Gastrocnemius medialis (tissue), 4 donors: Measurements from ENCODE around the gene FIG4. TPM values are rescaled to one million over a fixed set of nuclear protein-coding genes. Genes with fewer than 3 reads are reported as not detected.

Source experiments
- ATAC-seq, 2 donors: fragments of 150-250 bp; one replicate each; pipeline ENCODE4 v1.9.1; 2016
- DNase-seq, 2 donors: peaks; one replicate each; pipeline ENCODE4 v3.0.0-alpha.2; 2019
- H3K27ac ChIP-seq, 4 donors: fragments of 200-600 bp; sonication (generic); 1 replicate in 1 of 4; 2 replicates in 3 of 4; pipeline ENCODE4 v1.5.1; 2016 to 2018; ENCODE audit warnings: mild to moderate bottlenecking in 2 of 4, moderate library complexity in 1 of 4
- H3K27me3 ChIP-seq, 3 donors: fragments of 200-600 bp; sonication (generic) in 2 of 3; 1 replicate in 1 of 3; 2 replicates in 2 of 3; pipeline versions ENCODE4 v1.5.1 to v1.6.0; 2016 to 2019; ENCODE audit warnings: mild to moderate bottlenecking in 1 of 3, moderate library complexity in 1 of 3
- H3K36me3 ChIP-seq, 2 donors: fragments of 200-600 bp; sonication (generic) in 1 of 2; one replicate each; pipeline ENCODE4 v1.5.1; 2017 to 2018
- H3K4me1 ChIP-seq, 2 donors: fragments of 200-600 bp; sonication (generic) in 1 of 2; one replicate each; pipeline ENCODE4 v1.5.1; 2016 to 2017; ENCODE audit warnings: mild to moderate bottlenecking in 2 of 2
- H3K4me3 ChIP-seq, 4 donors: fragments of 200-600 bp; sonication (generic) in 3 of 4; 1 replicate in 1 of 4; 2 replicates in 3 of 4; pipeline ENCODE4 v1.5.1; 2016 to 2019; ENCODE audit warnings: mild to moderate bottlenecking in 2 of 4
- H3K9me3 ChIP-seq, 3 donors: fragments of 200-600 bp; sonication (generic) in 2 of 3; 1 replicate in 1 of 3; 2 replicates in 2 of 3; pipeline ENCODE4 v1.5.1; 2016 to 2019
- POLR2A ChIP-seq, 2 donors: fragments of 450-650 bp; IDR thresholded peaks; one replicate each; pipeline ENCODE4 v1.6.1; 2017; ENCODE audit warnings: antibody characterized with exemption in 2 of 2, mild to moderate bottlenecking in 2 of 2, moderate library complexity in 2 of 2
- in situ Hi-C, 4 donors: fragments of 200-750 bp; cut with MboI; loops; one replicate each; pipeline versions ENCODE4 v1.15.0 to v1.8.0; 2017; ENCODE audit warnings: low sequenced_read_pairs in 4 of 4
- intact Hi-C: fragments of 100-400 bp; cut with DNase I; formaldehyde crosslinking; loops from one replicate; pipeline ENCODE4 v1.15.1; 2023; ENCODE audit warnings: low total_unique reads
- total RNA-seq, 4 donors: library from RNA; depleted of rRNA; stranded (reverse); fragments of >200 nt; gene quantifications; one replicate each; pipeline versions ENCODE4 v1.1.0 to v1.2.3, GENCODE V29; 2016
- TF ChIP-seq, protein P1 (sequence below), 5 experiments: fragments of 450-650 bp in 3 of 5; fragments of 200-600 bp in 2 of 5; sonication (generic) in 2 of 5; IDR thresholded peaks in 4 of 5; conservative IDR thresholded peaks in 1 of 5; 1 replicate in 4 of 5; 2 replicates in 1 of 5; pipeline ENCODE4 v1.5.1; 2016 to 2019; ENCODE audit warnings: antibody characterized with exemption in 5 of 5, mild to moderate bottlenecking in 3 of 5, moderate library complexity in 3 of 5

Gene FIG4
- total RNA-seq: 10 to 100 TPM in 1 of 4 donors, 1 to 10 TPM in 3; 5.3 to 11.8 (median 9.1) TPM

DNA sequence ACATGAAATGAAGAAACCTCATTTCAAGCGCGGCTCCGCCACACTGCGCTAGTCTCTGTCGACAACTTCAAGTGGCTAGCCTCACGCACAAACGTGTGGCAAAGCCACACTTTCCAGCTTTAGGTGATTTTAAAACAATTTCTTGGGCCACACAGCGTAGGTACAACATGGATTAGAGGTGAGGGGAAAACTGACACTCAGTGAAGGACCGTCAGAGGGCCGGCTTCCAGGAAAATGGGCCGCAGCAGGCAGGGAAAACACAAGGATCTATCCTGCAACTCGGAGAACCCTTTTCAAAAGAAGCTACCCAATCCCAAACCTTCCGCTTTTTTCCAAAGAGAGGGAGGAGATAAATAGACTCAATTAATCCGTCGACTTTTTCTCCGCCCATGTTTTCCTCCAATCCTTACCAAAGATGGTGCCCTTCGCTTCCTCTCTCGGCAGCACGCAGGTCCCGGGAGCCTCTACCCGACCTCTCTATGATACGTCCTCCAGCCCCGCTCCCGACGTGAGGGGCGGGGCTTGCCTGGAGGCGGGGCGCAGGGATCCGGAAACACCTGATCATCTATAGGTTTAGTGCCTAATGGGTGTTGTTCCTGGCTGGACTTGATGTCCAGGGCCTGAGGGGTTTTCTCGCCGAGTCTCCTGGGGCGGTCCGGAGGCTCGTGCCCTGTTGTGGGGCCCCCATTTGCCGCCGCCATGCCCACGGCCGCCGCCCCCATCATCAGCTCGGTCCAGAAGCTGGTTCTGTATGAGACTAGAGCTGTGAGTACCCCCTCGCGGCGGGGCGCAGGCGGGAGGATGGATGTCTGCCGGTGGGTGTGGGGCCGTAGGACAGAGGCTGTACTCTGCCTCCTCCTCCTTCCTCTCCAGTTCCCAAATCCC lies at the start of gene FIG4, which contains the start of gene AK9:
TSS of gene FIG4 (plus strand) at position 560 of the 885 bp plus-strand sequence. CDS start at position 700, 140 bp downstream.
TSS of gene AK9 (minus strand) at position 466 of the 885 bp plus-strand sequence. CDS start 15,457 bp downstream, outside the sequence.
- Histone ChIP-seq H3K36me3 (no peaks in the 10 kb centered on the region), H3K4me3 (peak within 1 kb of the TSS; percentile 88 to 99 (median 92)), H3K27me3 (no peaks in the 10 kb centered on the region), H3K4me1 (peaks cover 12 to 22% of the 10 kb centered on the region in 2 donors), H3K27ac (peak within 1 kb of the TSS; percentile 86 to 95 (median 91)), H3K9me3 (no peaks in the 10 kb centered on the region)
- DNase-seq (peak; percentile 88 to 90), ATAC-seq (peak; percentile 95 to 96)
- intact Hi-C loops: loop anchor here (10.0 kb wide), 3 partner anchors 236 to 494 kb away; partner anchors contain the start of genes CD164, CDC40 and MICAL1
- in situ Hi-C loops: loop anchor here in 3 of 4 donors (10.0 to 25.0 kb wide), 4 partner anchors 206 to 1271 kb away; partner anchors contain the start of genes CDC40 (in 3 of the 3), WASF1 (in 3 of the 3), ZBTB24 (in 2 of the 3) and GTF3C6 (in 1 of the 3)
- TF ChIP-seq POLR2A (IDR thresholded peaks at IDR 0.05): peak; percentile 56 to 79
- TF ChIP-seq, protein P1, sequence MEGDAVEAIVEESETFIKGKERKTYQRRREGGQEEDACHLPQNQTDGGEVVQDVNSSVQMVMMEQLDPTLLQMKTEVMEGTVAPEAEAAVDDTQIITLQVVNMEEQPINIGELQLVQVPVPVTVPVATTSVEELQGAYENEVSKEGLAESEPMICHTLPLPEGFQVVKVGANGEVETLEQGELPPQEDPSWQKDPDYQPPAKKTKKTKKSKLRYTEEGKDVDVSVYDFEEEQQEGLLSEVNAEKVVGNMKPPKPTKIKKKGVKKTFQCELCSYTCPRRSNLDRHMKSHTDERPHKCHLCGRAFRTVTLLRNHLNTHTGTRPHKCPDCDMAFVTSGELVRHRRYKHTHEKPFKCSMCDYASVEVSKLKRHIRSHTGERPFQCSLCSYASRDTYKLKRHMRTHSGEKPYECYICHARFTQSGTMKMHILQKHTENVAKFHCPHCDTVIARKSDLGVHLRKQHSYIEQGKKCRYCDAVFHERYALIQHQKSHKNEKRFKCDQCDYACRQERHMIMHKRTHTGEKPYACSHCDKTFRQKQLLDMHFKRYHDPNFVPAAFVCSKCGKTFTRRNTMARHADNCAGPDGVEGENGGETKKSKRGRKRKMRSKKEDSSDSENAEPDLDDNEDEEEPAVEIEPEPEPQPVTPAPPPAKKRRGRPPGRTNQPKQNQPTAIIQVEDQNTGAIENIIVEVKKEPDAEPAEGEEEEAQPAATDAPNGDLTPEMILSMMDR (IDR thresholded peaks at IDR 0.05 in 4 of 5, conservative IDR thresholded peaks at IDR 0.05 in 1 of 5): peak in 1 of 5 experiments; percentile 9

DNA sequence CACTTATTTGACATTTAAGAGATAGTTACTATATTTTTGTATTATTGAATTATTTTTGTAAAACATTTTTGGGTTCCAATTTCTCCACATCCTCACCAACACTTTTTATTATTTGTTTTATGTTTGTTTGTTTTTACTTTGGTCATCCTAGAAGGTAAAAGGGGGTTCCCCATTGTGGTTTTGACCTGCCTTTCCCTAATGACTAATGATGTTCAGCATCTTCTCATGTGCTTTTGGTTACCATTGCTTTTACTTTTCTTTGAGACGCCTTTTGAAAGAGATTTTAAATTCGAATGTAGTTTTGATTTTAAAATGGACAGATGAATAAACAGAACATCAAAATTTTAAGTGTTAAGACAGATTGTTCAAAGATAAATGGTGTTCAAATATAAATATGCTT lies 47.0 kb upstream of the FIG4 start:
- Histone ChIP-seq H3K9me3 (no peaks in the 10 kb centered on the region), H3K27me3 (no peaks in the 10 kb centered on the region), H3K27ac (no peak overlapping the region), H3K4me1 (no peaks in the 10 kb centered on the region), H3K36me3 (peaks cover 0 to 8% of the 10 kb centered on the region in 2 donors), H3K4me3 (no peak overlapping the region)
- ATAC-seq (no peak), DNase-seq (no peak)
- in situ Hi-C loops (no loop called here), intact Hi-C loops (no loop called here)
- no peak for TF ChIP-seq POLR2A (IDR thresholded peaks at IDR 0.05)
- TF ChIP-seq, protein P1 (IDR thresholded peaks at IDR 0.05 in 4 of 5, conservative IDR thresholded peaks at IDR 0.05 in 1 of 5): no peak

DNA sequence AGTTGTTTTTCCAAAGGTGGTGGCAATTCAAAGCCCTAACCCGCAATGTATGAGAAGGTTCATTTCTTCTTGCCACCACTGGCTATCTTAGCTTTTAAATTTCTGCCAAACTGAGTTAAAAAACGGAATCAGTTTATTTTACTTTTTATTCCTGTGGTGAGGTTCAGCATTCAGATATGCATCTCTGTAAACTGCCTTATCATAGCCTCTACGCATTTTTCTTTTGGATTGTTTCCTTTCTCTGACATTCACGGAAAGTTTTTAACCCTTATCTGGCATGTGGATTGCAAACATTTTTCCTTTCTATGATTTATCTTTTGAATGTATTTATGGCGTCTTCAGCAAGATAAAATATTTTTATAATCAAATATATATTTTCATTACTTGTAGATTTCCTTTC lies 37.8 kb upstream of the FIG4 start:
- Histone ChIP-seq H3K36me3 (peaks cover 0 to 16% of the 10 kb centered on the region in 2 donors), H3K27me3 (no peaks in the 10 kb centered on the region), H3K27ac (no peak overlapping the region), H3K9me3 (no peaks in the 10 kb centered on the region), H3K4me1 (no peaks in the 10 kb centered on the region), H3K4me3 (no peak overlapping the region)
- in situ Hi-C loops: no loop called here
- ATAC-seq (no peak), DNase-seq (no peak)
- intact Hi-C loops: no loop called here
- TF ChIP-seq, protein P1 (IDR thresholded peaks at IDR 0.05 in 4 of 5, conservative IDR thresholded peaks at IDR 0.05 in 1 of 5): no peak

DNA sequence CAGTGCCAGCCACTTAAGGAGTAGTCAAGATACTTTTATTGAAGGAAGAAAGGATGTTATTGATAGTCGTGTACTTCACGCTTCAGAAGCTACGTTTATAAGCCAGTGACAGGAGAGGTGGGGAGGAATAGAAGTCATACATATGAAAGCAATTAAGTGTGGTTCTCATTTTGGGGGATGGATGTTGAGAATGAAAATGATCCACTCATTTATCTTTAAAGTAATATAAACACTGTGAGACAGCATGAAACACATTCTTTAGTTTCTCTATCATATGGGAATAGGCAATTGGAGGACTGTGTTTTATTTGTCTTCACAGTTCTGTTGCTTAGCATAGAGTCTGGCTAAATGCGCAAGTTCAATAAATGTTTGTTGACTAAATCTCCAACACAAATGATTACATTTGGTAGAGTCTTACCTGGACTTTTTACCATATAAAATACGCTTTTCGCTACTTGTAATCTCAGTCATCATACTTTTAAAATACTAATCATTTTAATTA lies 35.3 kb upstream of the FIG4 start:
- no peak for ATAC-seq
- Histone ChIP-seq H3K9me3 (no peaks in the 10 kb centered on the region), H3K27ac (no peak overlapping the region), H3K36me3 (peaks cover 0 to 16% of the 10 kb centered on the region in 2 donors), H3K27me3 (no peaks in the 10 kb centered on the region), H3K4me3 (no peak overlapping the region), H3K4me1 (no peaks in the 10 kb centered on the region)
- TF ChIP-seq POLR2A (IDR thresholded peaks at IDR 0.05): no peak
- TF ChIP-seq, protein P1 (IDR thresholded peaks at IDR 0.05 in 4 of 5, conservative IDR thresholded peaks at IDR 0.05 in 1 of 5): no peak
- DNase-seq: no peak
- in situ Hi-C loops (no loop called here), intact Hi-C loops (no loop called here)
